GM12878 (cell line): Measurements from ENCODE around the gene GPC5. TPM values are rescaled to one million over a fixed set of nuclear protein-coding genes. Genes with fewer than 3 reads are reported as not detected.

Experiments
- ATAC-seq: fragments of 200-7000 bp; cut with Tn5 transposase; 3 replicates; pipeline ENCODE4 v1.9.1; 2020; ENCODE audit warnings: mild to moderate bottlenecking, moderate library complexity
- BruUV-seq: library from RNA; stranded (reverse); fragments of 400-500 nt; replicated peaks from 2 replicates; lab custom pipeline; 2021; lab: Mats Ljungman, UMichigan
- CTCF ChIA-PET: fragments of 300-600 bp; sonication (Branson Sonifier 250); formaldehyde crosslinking; extraction: SDS; loops from one replicate; lab custom pipeline; 2021; ENCODE audit warnings: inconsistent platforms; lab: Yijun Ruan, JAX
- POLR2A ChIA-PET: fragments of 350-600 bp; formaldehyde crosslinking; extraction: SDS; loops from one replicate; lab custom pipeline; 2021; ENCODE audit warnings: inconsistent platforms; lab: Charles Lee
- RAD21 ChIA-PET: fragments of 300-600 bp; sonication (Branson Sonifier 250); formaldehyde crosslinking; loops from one replicate; lab custom pipeline; 2023; ENCODE audit warnings: antibody characterized with exemption; ENCODE audit not compliant: unreplicated experiment; lab: Charles Lee
- SMC1A ChIA-PET: fragments of 300-600 bp; sonication (Branson Sonifier 250); formaldehyde crosslinking; loops from one replicate; lab custom pipeline; 2023; ENCODE audit not compliant: unreplicated experiment, uncharacterized antibody; lab: Charles Lee
- DNase-seq: peaks from one replicate; pipeline ENCODE4 v3.0.0-alpha.2; 2011; ENCODE audit warnings: low read depth, low spot score
- FAIRE-seq: peaks from 3 replicates; lab custom pipeline; 2011; peaks lifted over from hg19 to GRCh38; lab: Jason Lieb, UNC
- H2AFZ ChIP-seq: 2 replicates; pipeline ENCODE4 v1.6.0; 2011; ENCODE audit warnings: low read depth, low read length, control low read depth; ENCODE audit not compliant: control insufficient read depth
- H3K27ac ChIP-seq: 2 replicates; pipeline ENCODE4 v1.5.1; 2011; ENCODE audit warnings: control low read depth; ENCODE audit not compliant: control insufficient read depth, insufficient read depth
- H3K27me3 ChIP-seq, 2 experiments: replicated peaks in 1 of 2; 2 replicates each; pipeline versions ENCODE4 v1.6.0 to v1.6.1; 2011; ENCODE audit warnings: low read length in 1 of 2; ENCODE audit not compliant: control insufficient read depth in 2 of 2, insufficient read depth in 2 of 2
- H3K36me3 ChIP-seq, 2 experiments: 2 replicates each; pipeline ENCODE4 v1.5.1; 2011; ENCODE audit warnings: low read length in 1 of 2; ENCODE audit not compliant: control insufficient read depth in 2 of 2, insufficient read depth in 2 of 2
- H3K4me1 ChIP-seq: 2 replicates; pipeline ENCODE4 v1.6.1; 2011; ENCODE audit warnings: mild to moderate bottlenecking, low read length, moderate library complexity, mixed read lengths; ENCODE audit not compliant: control insufficient read depth, insufficient read depth
- H3K4me2 ChIP-seq: 2 replicates; pipeline ENCODE4 v1.6.0; 2011; ENCODE audit warnings: control low read depth; ENCODE audit not compliant: control insufficient read depth, insufficient read depth
- H3K4me3 ChIP-seq: fragments of 200-600 bp; sonication (generic); 2 replicates; pipeline ENCODE4 v1.5.1; 2016
- H3K79me2 ChIP-seq: 2 replicates; pipeline ENCODE4 v1.6.0; 2011; ENCODE audit warnings: low read length; ENCODE audit not compliant: control insufficient read depth, insufficient read depth
- H3K9ac ChIP-seq: 2 replicates; pipeline ENCODE4 v1.8.0; 2011; ENCODE audit warnings: low read length, control low read depth, mixed read lengths; ENCODE audit not compliant: control insufficient read depth, insufficient read depth
- H3K9me3 ChIP-seq: replicated peaks from 3 replicates; pipeline ENCODE4 v1.5.1; 2011; ENCODE audit warnings: mild to moderate bottlenecking, low read length; ENCODE audit not compliant: control insufficient read depth, insufficient read depth
- H4K20me1 ChIP-seq: 2 replicates; pipeline ENCODE4 v1.6.0; 2011; ENCODE audit not compliant: control insufficient read depth, insufficient read depth
- EP300 ChIP-seq, 2 experiments: fragments of 150-350 bp in 1 of 2; IDR thresholded peaks; 2 replicates each; pipeline ENCODE4 v1.6.1; 2011 to 2012; ENCODE audit warnings: low read depth in 2 of 2, low read length in 2 of 2, borderline replicate concordance in 1 of 2, improper control_type of control experiment in 1 of 2, inconsistent platforms in 1 of 2; ENCODE audit not compliant: control insufficient read depth in 1 of 2
- EZH2 ChIP-seq: IDR thresholded peaks from 2 replicates; pipeline ENCODE4 v1.6.1; 2012; ENCODE audit warnings: low read depth, mild to moderate bottlenecking, control low read depth, inconsistent platforms, low read length, borderline replicate concordance; ENCODE audit not compliant: control insufficient read depth
- MTA2 ChIP-seq: fragments of 450-650 bp; IDR thresholded peaks from 2 replicates; pipeline ENCODE4 v1.6.1; 2016; ENCODE audit warnings: low read depth, mild to moderate bottlenecking, moderate library complexity
- NFXL1 ChIP-seq: fragments of 450-650 bp; IDR thresholded peaks from 2 replicates; pipeline ENCODE4 v1.6.1; 2017; ENCODE audit warnings: antibody characterized with exemption, mild to moderate bottlenecking, borderline replicate concordance
- PAX8 ChIP-seq: fragments of 450-650 bp; IDR thresholded peaks from 2 replicates; pipeline ENCODE4 v1.6.1; 2017; ENCODE audit warnings: mild to moderate bottlenecking, moderate library complexity
- SMAD5 ChIP-seq: IDR thresholded peaks from 2 replicates; pipeline ENCODE4 v1.6.1; 2016; ENCODE audit warnings: antibody characterized with exemption, low read depth
- TAF1 ChIP-seq: IDR thresholded peaks from 2 replicates; pipeline ENCODE4 v1.6.1; 2011; ENCODE audit warnings: mild to moderate bottlenecking, low read depth, low read length, borderline replicate concordance
- ZNF24 ChIP-seq: fragments of 450-650 bp; IDR thresholded peaks from 2 replicates; pipeline ENCODE4 v1.6.1; 2017; ENCODE audit warnings: antibody characterized with exemption, mild to moderate bottlenecking
- WGBS: methylation state at CpG from one replicate; pipeline ENCODE4 v1.1.6; 2016; ENCODE audit warnings: low lambda C conversion rate; ENCODE audit not compliant: insufficient replicate concordance, insufficient coverage; ENCODE audit errors: missing lambda C conversion rate; 5-methylcytosine and 5-hydroxymethylcytosine counted together
- in situ Hi-C: fragments of 300-500 bp; cut with MboI; formaldehyde crosslinking; loops from 9 replicates; pipeline ENCODE4 v1.14.3; 2018; ENCODE audit warnings: mixed read lengths
- intact Hi-C: fragments of 100-400 bp; cut with micrococcal nuclease; formaldehyde crosslinking; loops from one replicate; pipeline ENCODE4 v1.14.2; 2022; ENCODE audit not compliant: unreplicated experiment
- polyA plus RNA-seq, 11 experiments: library from polyadenylated mRNA; depleted of rRNA in 4 of 11; unstranded in 6 of 11; stranded (reverse) in 5 of 11; fragments of >200 nt; fragmentation: Nextera tagmentation in 4 of 11; fragmentation: Illumina TruSeq in 1 of 11; extraction: Ambion mirVana in 4 of 11; extraction: Trizol in 1 of 11; gene quantifications; 1 replicate in 1 of 11; 2 replicates in 10 of 11; pipeline versions ENCODE4 v1.2.1 to v1.2.3, GENCODE V29; 2011 to 2016; ENCODE audit warnings: inconsistent platforms in 2 of 11, missing spikeins in 2 of 11, low read depth in 1 of 11
- total RNA-seq, 4 experiments: library from RNA; depleted of rRNA in 3 of 4; stranded (reverse); fragments of >200 nt in 3 of 4; fragmentation: Illumina TruSeq in 1 of 4; extraction: Trizol in 1 of 4; gene quantifications; 2 replicates each; pipeline versions ENCODE4 v1.2.1 to v1.2.3, GENCODE V29; 2013 to 2021
- TF ChIP-seq, protein P1 (sequence below): fragments of 450-650 bp; IDR thresholded peaks from 2 replicates; pipeline ENCODE4 v1.6.1; 2016; ENCODE audit warnings: mild to moderate bottlenecking
- TF ChIP-seq, protein P2 (sequence below): fragments of 450-650 bp; IDR thresholded peaks from 2 replicates; pipeline ENCODE4 v1.6.1; 2018; ENCODE audit warnings: mild to moderate bottlenecking, low read depth, moderate library complexity; ENCODE audit not compliant: partially characterized antibody
- TF ChIP-seq, protein P3 (sequence below): fragments of 450-650 bp; IDR thresholded peaks from 2 replicates; pipeline ENCODE4 v1.6.1; 2016; ENCODE audit warnings: mild to moderate bottlenecking
- TF ChIP-seq, protein P4 (sequence below): fragments of 450-650 bp; IDR thresholded peaks from 2 replicates; pipeline ENCODE4 v1.6.1; 2017; ENCODE audit warnings: low read depth, mild to moderate bottlenecking, moderate library complexity

The GPC5 gene
- total and polyA plus RNA-seq, 10 of the 15 experiments (the other 5 are each of a cell fraction or from before 2014, with no cell fraction given): 0.05 to 0.87 (median 0.44) TPM; not detected in 1

- H3K4me1 ChIP-seq: no peaks in the 10 kb centered on the region
- no peaks in the 10 kb centered on the region for H3K36me3 ChIP-seq
- TF ChIP-seq NFXL1 (no peak), SMAD5 (no peak), EZH2 (no peak), MTA2 (no peak), ZNF24 (no peak), PAX8 (no peak), TAF1 (no peak), EP300 (IDR thresholded peaks at IDR 0.05; ENCODE audit: borderline replicate concordance in 1 of 2, control insufficient read depth in 1 of 2, low read depth in 2 of 2, low read length in 2 of 2) (no peak)
- TF ChIP-seq, protein P1, sequence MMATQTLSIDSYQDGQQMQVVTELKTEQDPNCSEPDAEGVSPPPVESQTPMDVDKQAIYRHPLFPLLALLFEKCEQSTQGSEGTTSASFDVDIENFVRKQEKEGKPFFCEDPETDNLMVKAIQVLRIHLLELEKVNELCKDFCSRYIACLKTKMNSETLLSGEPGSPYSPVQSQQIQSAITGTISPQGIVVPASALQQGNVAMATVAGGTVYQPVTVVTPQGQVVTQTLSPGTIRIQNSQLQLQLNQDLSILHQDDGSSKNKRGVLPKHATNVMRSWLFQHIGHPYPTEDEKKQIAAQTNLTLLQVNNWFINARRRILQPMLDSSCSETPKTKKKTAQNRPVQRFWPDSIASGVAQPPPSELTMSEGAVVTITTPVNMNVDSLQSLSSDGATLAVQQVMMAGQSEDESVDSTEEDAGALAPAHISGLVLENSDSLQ: no peak
- TF ChIP-seq, protein P2, sequence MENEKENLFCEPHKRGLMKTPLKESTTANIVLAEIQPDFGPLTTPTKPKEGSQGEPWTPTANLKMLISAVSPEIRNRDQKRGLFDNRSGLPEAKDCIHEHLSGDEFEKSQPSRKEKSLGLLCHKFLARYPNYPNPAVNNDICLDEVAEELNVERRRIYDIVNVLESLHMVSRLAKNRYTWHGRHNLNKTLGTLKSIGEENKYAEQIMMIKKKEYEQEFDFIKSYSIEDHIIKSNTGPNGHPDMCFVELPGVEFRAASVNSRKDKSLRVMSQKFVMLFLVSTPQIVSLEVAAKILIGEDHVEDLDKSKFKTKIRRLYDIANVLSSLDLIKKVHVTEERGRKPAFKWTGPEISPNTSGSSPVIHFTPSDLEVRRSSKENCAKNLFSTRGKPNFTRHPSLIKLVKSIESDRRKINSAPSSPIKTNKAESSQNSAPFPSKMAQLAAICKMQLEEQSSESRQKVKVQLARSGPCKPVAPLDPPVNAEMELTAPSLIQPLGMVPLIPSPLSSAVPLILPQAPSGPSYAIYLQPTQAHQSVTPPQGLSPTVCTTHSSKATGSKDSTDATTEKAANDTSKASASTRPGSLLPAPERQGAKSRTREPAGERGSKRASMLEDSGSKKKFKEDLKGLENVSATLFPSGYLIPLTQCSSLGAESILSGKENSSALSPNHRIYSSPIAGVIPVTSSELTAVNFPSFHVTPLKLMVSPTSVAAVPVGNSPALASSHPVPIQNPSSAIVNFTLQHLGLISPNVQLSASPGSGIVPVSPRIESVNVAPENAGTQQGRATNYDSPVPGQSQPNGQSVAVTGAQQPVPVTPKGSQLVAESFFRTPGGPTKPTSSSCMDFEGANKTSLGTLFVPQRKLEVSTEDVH: no peak
- TF ChIP-seq, protein P3, sequence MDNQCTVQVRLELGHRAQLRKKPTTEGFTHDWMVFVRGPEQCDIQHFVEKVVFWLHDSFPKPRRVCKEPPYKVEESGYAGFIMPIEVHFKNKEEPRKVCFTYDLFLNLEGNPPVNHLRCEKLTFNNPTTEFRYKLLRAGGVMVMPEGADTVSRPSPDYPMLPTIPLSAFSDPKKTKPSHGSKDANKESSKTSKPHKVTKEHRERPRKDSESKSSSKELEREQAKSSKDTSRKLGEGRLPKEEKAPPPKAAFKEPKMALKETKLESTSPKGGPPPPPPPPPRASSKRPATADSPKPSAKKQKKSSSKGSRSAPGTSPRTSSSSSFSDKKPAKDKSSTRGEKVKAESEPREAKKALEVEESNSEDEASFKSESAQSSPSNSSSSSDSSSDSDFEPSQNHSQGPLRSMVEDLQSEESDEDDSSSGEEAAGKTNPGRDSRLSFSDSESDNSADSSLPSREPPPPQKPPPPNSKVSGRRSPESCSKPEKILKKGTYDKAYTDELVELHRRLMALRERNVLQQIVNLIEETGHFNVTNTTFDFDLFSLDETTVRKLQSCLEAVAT: no peak
- TF ChIP-seq, protein P4, sequence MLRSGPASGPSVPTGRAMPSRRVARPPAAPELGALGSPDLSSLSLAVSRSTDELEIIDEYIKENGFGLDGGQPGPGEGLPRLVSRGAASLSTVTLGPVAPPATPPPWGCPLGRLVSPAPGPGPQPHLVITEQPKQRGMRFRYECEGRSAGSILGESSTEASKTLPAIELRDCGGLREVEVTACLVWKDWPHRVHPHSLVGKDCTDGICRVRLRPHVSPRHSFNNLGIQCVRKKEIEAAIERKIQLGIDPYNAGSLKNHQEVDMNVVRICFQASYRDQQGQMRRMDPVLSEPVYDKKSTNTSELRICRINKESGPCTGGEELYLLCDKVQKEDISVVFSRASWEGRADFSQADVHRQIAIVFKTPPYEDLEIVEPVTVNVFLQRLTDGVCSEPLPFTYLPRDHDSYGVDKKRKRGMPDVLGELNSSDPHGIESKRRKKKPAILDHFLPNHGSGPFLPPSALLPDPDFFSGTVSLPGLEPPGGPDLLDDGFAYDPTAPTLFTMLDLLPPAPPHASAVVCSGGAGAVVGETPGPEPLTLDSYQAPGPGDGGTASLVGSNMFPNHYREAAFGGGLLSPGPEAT: no peak
- TF ChIP-seq, all 136 proteins: peak for 0
- Histone ChIP-seq H3K27ac (no peak overlapping the region), H3K79me2 (no peaks in the 10 kb centered on the region), H3K27me3 (no peaks in the 10 kb centered on the region), H3K4me3 (no peak overlapping the region), H3K4me2 (no peak overlapping the region), H3K9me3 (no peaks in the 10 kb centered on the region; the same call in 2 of the 3 replicates), H2AFZ (no peak overlapping the region), H4K20me1 (no peaks in the 10 kb centered on the region), H3K9ac (no peak overlapping the region)
- ChIA-PET RAD21 (interaction anchor here (0.5 kb wide), 1 partner anchor 15 kb away, joined by 3 read pairs; no protein-coding TSS in a partner anchor), POLR2A (interaction anchor here (0.7 to 1.3 kb wide), 2 partner anchors 203 to 277 kb away, joined by 3 to 5 read pairs; no protein-coding TSS in a partner anchor), SMC1A (no interaction called here), CTCF (interaction anchor here (1.8 kb wide), 1 partner anchor 10 kb away, joined by 7 read pairs; no protein-coding TSS in a partner anchor)
- no peak for DNase-seq
- no peak for ATAC-seq
- intact Hi-C loops (loop anchor here (5.0 kb wide), 1 partner anchor 197 kb away; no protein-coding TSS in a partner anchor), in situ Hi-C loops (no loop called here)
- WGBS: 70% methylated on average over 6 of the region's 7 CpGs
- no TSS peak for BruUV-seq
- FAIRE-seq: no peak
Measured at GRCh38 chr13:91579320-91579719, 180.9 kb downstream of the GPC5 start.
